HG03575 (cell line): ENCODE data around the gene DISC1.
A peak's percentile ranks its signal among the peaks of the same experiment; 100 is the strongest.
"Not testable (repeated sequence)": the region's sequence is repeated elsewhere in the genome, so short reads cannot be mapped to it uniquely, and the experiment has no call there.

Experiments used
- ATAC-seq: cut with Tn5 transposase; IDR thresholded peaks from one replicate; pipeline ENCODE4 v1.9.1; 2021; ENCODE audit not compliant: unreplicated experiment, insufficient number of reproducible peaks, low FRiP score; ENCODE audit errors: extremely low read depth

DISC1 gene

DNA sequence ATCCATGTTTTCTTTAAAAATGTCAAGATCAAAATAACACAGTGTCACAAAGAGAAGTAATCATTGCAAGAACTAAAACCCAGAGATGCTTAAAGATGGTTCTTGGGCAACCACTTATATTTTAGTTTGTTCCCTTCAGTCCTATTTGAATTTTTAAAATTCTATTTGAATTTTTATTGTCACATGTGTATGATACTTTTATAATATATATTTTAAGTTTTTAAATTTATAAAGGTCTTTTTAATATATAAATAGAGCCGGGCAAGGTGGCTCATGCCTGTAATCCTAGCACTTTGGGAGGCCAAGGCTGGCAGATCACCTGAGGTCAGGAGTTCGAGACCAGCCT lies 22.3 kb upstream of the DISC1 start:
- ATAC-seq, result no peak

DNA sequence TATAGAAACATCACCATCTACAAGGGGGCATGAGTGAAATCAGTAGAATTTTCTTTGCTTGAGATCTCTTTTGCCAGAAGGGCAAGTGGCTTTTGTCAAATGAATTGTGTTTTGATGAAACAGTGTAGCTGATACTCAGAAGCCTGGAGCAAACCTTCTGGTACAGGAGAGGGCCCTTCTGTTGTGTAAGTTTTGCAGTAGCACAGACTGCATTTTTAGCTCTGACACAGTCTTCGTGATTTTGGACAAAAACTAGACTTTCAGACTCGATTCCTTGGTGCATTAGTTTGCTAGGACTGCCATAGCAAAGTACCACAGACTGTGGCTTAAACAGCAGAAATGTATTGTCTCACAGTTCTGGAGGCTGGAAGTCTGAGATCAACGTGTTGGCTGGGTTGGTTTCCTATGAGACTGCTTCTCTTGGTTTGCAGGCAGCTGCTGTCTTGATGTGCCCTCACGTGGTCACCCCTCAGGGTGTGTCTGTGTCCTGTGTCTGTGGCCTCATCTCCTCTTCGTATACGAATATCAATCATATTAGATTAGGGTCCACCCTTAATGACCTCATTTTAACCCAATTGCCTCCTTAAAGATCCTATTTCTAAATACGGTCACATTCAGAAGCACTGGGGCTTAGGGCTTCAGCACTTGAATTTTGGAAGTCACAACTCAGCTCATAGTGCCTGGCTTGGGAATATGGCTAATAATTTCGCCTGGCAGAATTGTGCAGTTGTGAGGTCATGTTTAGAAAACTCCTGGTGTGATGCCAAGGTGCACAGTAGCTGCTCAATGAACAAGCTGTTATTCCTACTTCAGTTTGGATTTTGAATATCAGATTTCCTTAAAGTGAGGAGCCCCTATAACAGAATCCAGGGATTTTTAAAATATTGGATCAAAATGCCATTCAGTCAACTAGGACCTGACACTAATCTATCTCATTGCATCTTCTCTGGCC lies 21.2 kb upstream of the DISC1 start:
- ATAC-seq, result no peak

DNA sequence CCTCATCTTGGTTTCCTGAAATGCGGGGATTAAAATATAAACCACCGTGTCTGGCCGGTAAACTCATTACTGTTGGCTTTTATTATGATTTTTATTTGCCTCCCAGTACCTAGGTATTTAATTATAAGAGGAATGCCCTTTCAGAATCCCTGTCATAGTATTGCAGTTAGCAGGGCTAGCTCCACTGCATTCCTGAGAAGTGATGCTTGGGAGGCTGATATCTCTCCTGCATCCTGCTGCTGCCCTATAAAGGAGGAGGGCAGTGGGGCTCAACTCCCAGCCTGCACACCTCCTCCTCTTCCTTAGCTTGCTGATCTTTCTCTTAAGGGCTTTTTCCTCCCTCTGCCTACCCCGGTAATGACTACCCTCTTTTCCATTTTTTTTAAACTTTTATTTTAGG lies 19.9 kb upstream of the DISC1 start:
- no peak for ATAC-seq

DNA sequence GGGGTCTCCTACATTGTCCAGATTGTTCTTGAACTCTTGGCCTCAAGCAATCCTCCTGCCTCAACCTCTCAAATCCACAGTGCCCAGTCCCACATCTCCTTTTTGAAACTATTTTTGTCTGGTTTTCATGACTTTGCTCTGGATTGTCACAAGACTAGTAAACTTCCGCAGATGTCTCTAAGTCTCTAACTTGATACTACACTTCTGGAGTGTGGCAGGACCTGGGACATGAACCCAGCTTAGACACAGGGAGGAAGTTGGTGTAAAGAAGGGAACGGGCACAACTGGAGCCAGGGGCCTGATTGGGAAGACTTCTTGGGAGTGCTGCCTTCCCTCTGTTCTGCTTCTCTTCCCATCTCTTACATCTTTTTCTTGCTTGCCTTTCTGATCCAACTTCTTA lies 16.2 kb upstream of the DISC1 start:
- ATAC-seq, result no peak

DNA sequence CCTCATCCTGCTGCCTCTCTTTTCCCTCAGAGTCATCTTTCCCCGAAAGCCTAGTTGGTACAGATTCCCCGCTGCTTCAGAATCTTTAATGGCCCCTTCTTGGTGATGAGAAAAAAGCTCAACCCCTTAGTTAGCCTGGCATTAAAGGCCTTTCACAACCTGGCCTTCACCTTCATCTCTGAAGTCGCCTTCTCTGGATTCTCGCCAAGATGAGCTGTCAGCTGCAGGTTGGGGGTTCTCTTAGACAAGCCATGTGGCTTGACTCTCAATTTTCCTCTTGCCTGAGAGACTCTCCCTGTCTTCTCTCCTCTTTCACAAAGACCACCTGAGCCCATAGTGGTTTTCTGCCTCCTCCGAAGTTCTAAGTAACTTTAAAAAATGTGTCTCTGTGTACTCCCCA lies 15.5 kb upstream of the DISC1 start:
- ATAC-seq, result no peak

DNA sequence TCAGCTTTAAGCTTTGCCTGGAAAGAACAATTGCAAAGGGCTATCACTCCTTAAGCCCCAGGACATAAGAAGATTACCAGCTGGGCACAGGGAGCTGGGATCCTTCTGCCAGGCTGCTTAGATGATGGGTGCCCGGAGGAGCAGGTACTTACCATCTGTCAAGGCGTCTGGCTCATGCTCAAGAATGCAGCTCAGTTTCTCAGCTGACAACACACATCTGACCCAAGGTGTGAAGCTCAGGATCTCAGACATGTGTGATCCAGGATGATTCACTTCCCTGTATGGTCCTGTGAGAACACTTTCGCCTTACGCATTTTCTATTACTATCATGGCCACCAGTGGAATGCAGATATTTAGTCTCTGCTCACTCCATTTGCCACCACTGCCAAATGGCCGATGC lies 14.7 kb upstream of the DISC1 start:
- ATAC-seq, result no peak

DNA sequence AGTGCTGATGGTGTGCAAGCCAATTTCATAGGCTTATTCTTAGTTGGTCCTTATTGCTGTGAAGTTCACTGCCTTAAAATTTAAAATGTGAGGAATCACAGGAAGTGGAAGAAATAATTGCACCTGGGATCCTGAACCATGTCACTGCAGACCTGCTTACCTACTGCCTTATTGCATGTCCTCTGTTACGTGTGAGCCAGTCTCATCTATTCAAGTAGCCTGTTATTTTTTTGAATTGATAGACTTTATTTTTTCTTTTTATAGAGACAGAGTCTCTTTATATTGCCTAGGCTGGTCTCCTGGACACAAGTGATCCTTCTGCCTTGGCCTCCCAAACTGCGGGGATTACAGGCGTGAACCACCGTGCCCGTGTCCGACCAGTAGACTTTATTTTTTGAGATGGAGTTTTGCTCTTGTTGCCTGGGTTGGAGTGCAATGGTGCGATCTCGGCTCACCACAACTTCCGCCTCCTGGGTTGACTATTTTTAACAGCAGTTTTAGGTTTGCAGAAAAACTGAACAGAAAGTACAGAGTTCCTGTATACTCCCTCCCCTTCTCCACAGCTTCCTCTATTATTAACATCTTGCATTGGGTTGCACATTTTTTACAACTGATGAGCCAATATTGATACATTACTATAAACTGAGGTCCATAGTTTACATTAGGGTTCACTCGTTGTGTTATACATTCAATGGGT lies 14.0 kb upstream of the DISC1 start:
- ATAC-seq, result peak; percentile 90

DNA sequence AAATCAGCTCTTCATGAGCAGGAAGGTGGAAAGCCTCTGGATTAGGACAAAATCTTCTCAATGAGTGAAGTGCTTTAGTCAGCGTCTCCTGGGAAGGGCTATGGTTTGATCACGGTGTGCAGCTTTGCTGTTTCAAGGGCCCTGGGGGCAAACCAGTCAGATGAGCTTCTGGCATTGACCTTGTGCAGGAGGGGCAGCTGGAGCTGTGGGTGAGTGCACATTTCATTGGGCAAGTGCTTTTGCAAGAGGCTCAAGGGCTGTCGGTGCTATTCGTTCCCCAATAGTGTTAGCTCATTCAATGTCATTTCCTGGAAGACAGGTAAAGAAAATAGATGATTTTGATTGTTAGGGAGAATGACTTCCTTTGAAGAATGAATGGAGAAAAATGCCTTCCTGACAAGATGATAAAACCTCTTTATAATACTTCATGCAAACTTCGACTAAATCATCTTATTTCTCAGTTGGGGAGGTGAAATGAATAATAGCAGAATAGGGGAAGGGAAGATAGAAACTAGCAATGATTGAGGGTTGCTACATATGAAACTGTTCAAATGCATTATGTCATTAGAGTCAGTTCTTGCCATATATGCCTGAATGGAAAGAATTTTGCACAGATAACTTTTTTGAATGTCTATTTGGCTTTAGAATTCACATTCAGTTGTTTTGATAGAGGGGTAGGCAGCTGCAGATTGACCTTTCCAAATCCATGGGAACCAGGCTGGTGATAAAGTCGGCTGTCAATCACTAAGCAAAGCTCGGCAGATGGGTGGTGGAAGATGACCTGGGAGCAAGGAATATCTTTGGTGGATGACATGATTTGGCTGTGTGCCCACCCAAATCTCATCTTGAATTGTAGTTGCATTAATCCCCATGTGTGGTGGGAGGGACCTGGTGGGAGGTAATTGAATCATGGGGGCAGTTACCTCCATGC lies 12.9 kb upstream of the DISC1 start:
- no peak for ATAC-seq

DNA sequence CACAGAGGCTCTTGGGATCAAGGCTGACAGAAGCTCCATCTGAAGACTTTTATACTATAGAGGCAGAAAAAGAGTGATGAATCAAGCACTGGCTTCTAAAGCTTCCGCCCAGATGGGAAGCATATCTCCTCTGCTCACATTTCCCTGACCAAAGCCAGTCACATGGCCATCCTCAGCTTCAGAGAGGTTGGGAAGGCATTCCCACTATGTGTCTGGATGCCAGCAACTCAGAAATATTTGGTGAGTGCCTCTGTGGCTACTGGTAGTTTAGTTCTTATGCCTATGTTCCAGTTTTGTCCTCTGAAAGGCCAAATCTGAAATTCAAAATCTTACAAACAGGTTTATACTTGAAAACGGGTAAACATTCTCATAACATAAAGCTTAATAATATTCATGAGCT lies 9.9 kb upstream of the DISC1 start:
- no peak for ATAC-seq

DNA sequence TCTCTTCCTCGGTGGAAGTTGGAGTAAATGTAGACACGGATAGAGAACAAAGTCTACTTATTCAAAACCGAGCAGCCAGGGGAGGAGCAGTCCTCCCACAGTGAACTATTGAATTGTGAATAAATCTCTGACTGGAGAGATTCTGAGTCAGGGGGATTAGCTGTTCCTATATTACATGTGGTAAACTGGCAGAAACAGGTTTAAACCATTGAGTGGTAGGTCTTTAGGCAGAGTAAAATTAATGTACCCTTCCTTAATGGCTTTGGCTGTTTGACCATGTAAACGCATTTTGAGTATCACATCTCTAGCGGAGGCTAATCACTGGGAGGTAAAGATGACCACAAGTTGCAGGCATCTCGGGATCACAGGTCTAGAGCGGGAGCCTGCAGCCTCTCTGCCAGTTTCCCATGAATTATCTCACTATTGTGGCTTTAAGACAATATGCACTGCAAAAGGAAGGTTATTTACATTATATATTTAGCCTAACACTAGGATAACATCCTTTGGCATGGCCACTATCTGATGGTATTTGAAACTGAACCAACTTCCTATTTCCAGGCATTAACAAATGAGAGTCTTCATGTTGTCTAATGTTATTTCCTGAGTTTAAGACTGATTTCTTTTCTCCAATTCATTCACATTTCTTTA lies 7.9 kb upstream of the DISC1 start:
- ATAC-seq, result no peak

DNA sequence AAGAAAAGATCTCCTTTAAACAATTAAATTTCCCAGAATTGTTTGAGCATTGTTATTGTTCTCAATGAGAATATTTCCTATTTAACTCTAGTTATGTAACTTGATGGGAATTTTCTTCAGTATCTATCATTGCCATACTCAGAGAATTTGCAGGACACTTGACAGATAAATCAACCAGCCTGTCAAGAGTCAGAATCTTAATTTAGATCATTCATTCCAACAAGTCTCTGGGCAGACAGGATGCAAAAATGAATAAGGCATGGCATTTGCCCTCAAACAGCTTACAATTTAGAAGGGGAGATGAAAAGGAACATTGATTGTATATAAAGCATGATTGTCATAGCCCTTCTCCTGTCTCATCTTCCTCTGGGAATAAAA lies 7.3 kb upstream of the DISC1 start:
- no peak for ATAC-seq

DNA sequence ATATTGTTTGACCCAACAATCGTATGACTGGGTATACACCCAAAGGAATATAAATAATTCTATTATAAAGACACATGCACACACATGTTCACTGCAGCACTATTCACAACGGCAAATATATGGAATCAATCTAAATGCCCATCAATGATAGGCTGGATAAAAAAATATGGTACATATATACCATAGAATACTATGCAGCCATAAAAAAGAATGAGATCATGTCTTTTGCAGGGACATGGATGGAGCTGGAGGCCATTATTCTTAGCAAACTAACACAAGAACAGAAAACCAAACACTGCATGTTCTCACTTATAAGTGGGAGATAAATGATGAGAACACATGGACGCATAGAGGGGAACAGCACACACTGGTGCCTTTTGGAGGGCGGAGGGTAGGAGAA lies 1.5 kb upstream of the DISC1 start:
- ATAC-seq, result not testable (repeated sequence)

DNA sequence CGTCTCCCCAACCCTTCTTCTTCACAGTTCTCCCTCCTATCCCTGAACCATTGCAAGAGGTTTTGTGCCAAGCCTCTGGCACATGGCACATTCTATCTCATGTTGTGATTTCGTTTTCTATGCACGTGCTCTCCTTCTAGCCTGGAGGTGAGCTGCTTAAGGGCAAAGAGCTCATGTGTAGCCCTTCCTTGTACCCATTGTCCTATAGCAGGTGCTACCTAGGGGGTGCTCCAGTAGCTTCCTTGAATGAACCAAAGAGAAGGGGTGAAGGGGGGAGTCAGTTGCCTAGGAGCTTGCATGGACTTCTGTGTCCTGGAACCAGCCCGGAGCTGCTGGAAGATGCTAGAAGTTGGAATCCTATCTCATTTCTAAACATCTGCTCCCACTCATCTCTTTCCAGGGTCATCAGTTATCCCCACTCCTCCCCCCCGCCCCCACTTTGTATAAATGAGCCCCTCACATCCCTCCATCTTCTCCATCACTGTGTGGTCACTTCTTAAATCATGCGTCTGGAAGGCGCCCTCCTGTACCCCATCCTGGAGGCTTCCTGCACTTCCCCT lies 535 bp upstream of the DISC1 start:
- ATAC-seq, result no peak

DNA sequence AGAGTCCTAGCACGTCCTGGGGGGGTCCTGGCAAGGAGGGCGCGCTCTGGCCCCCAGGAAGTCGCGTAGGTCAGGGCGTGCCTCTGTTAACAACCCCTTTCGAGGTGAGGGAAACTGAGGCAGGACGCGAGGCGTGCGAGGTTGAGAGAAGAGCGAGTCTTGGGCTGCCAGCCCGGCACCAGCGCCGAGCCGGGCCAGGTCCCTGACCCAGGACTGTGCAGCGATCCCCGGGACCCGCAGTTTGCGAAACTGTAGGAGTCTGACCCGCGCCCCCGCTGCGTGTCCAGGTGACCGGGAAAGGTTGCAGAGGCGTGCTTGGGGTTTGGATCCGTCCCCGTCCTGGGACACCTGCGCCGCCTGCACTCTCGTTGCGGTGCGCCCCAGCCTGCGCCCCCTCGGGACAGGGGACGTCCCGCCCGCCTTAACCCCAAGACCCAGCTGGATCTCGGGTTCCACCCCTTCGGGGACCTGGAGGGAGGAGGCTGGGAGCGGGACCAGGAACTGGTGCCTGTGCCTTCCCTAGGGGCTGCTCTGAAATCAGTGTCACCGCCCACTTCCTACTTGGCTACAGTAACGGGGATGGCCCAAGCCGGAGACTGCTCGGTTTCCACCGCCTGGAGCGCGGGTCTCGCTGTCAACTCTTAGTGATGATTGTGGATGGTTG lies 493 bp downstream of the DISC1 start:
- ATAC-seq, result no peak

DNA sequence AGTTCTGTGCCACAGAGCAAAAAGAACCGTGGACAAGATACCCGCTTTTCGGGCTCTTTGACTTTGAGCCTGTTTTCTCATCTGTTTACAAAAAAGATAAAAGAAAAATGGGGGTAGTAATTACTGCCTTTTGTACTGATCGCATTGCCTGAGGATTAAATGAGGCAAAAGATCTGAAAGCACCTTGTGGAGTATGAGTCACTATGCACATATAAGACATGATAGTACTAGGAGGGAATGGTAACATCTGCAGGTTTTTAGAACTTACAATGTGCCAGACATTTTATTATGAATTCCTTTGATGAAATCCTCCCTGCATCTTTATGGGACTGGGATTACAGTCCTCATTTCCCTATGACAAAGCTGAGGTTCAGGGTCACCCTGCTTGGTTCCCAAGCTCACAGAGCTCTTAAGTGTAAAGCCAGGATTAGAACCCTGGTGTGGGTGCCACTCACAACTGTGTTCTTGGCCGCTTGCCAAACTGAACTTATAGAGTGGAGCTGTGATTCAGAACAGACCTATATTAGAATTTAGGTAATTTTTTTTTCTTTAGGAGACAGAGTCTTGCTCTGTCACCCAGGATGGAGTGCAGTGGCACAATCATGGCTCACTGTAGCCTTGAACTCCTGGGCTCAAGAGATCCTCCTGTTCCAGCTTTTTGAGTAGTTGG lies 1.8 kb downstream of the DISC1 start:
- ATAC-seq, result no peak

DNA sequence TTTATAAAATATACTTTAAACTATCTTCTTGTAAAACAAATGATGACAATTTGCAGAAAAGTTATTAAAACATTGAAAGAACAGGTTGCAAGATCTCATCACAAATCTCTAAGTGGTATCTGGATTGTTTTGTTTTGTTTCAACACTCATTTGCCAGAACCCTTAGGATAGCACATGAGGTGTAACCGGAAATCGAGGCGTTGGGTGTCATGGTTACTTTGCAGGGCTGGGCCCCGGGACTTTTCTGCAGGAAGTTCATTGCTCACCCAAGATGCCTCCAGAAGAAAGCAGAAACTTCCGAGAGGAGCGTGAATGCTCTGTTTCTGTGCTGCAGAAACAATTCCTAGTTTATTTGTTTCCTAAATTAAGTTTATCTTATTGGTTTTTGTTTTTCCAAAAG lies 2.5 kb downstream of the DISC1 start:
- ATAC-seq, result no peak

DNA sequence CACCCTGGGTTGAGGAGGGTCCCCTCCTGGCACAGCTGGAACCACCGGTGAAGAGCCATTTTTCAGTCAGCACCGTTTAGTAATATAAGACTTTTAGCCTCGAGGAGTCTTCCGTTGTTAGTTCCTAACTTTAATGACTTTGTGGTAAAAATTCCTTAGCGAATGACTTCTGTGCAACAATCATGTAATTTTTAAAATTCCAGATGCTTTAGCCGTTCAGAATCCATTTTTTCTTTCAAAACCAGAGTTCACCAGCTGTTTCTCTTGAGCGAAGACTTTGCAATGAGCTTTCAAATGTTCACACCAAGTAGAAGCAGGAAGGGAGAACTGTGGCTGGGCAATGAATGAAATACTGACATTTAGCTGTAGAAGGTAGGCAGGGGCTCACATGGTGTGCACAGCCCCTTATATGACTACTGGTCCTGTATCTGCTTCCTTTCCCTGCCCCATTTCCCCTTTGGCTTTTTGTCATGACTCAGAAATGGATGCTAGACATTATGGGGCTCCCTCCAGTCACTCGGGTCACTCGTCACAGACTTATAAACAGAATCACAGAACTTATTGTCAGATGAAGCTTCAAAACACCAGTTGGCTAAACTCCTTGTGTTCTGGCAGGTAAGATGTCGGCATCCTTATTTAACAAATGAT lies 4.1 kb downstream of the DISC1 start:
- no peak for ATAC-seq
